SK-N-SH (cell line): ENCODE measurements around the gene ZFYVE19. TPM values are rescaled to one million over a fixed set of nuclear protein-coding genes. Genes with fewer than 3 reads are reported as not detected.
A peak's percentile ranks its signal among the peaks of the same experiment; 100 is the strongest.

Experiments
- CTCF ChIA-PET: fragments of 300-600, 350-600 bp; formaldehyde crosslinking; extraction: SDS; loops from one replicate; lab custom pipeline; 2021; lab: Yijun Ruan, JAX
- POLR2A ChIA-PET: fragments of 350-600 bp; sonication (Branson Sonifier 250); formaldehyde crosslinking; extraction: SDS; loops from one replicate; lab custom pipeline; 2020; ENCODE audit warnings: antibody characterized with exemption, inconsistent platforms; lab: Yijun Ruan, JAX
- DNase-seq: peaks from one replicate; pipeline ENCODE4 v3.0.0; 2012
- H2AFZ ChIP-seq: fragments of 200-600 bp; sonication (generic); 2 replicates; pipeline ENCODE4 v1.8.1; 2016; ENCODE audit warnings: antibody characterized with exemption, mild to moderate bottlenecking, low read depth
- H3F3A ChIP-seq: fragments of 200-600 bp; sonication (generic); replicated peaks from 2 replicates; pipeline ENCODE3; 2016; ENCODE audit warnings: antibody characterized with exemption, mild to moderate bottlenecking; ENCODE audit not compliant: insufficient read depth
- H3K27ac ChIP-seq, 2 experiments: fragments of 200-500 bp in 1 of 2; fragments of 200-600 bp in 1 of 2; sonication (Bioruptor generic) in 1 of 2; sonication (generic), shearing (Covaris generic) in 1 of 2; 2 replicates each; pipeline versions ENCODE4 v1.5.1 to v1.6.1; 2014 to 2016; ENCODE audit warnings: low read depth in 2 of 2, inconsistent platforms in 1 of 2, low read length in 1 of 2, mild to moderate bottlenecking in 1 of 2, mixed read lengths in 1 of 2
- H3K27me3 ChIP-seq: fragments of 200-600 bp; sonication (generic), shearing (Covaris generic); 2 replicates; pipeline ENCODE4 v1.6.1; 2016; ENCODE audit warnings: mixed run types; ENCODE audit not compliant: insufficient read depth
- H3K36me3 ChIP-seq, 2 experiments: fragments of 200-500 bp in 1 of 2; fragments of 200-600 bp in 1 of 2; sonication (Bioruptor generic) in 1 of 2; sonication (generic) in 1 of 2; replicated peaks in 1 of 2; 2 replicates each; pipeline versions ENCODE3 to v1.5.1; 2014 to 2016; ENCODE audit warnings: low read length in 1 of 2, mild to moderate bottlenecking in 1 of 2; ENCODE audit not compliant: insufficient read depth in 2 of 2, control insufficient read depth in 1 of 2
- H3K4me1 ChIP-seq, 2 experiments: fragments of 200-500 bp in 1 of 2; fragments of 200-600 bp in 1 of 2; sonication (Bioruptor generic) in 1 of 2; sonication (generic), shearing (Covaris generic) in 1 of 2; 2 replicates each; pipeline versions ENCODE4 v1.5.1 to v1.6.1; 2014 to 2016; ENCODE audit warnings: low read depth in 1 of 2, low read length in 1 of 2, mixed run types in 1 of 2; ENCODE audit not compliant: insufficient read depth in 2 of 2, control insufficient read depth in 1 of 2
- H3K4me2 ChIP-seq: fragments of 200-600 bp; sonication (generic), shearing (Covaris generic); 2 replicates; pipeline ENCODE4 v1.6.1; 2017; ENCODE audit warnings: mixed run types
- H3K4me3 ChIP-seq, 2 experiments: fragments of 200-500 bp in 1 of 2; fragments of 200-600 bp in 1 of 2; sonication (Bioruptor generic) in 1 of 2; sonication (generic), shearing (Covaris generic) in 1 of 2; 2 replicates each; pipeline versions ENCODE4 v1.5.1 to v1.8.1; 2014 to 2016; ENCODE audit warnings: low read depth in 2 of 2, inconsistent platforms in 1 of 2, low read length in 1 of 2, mild to moderate bottlenecking in 1 of 2, mixed read lengths in 1 of 2, moderate library complexity in 1 of 2
- H3K79me2 ChIP-seq: fragments of 200-600 bp; sonication (generic); 2 replicates; pipeline ENCODE4 v1.8.1; 2017; ENCODE audit warnings: mild to moderate bottlenecking; ENCODE audit not compliant: insufficient read depth
- H3K9ac ChIP-seq: fragments of 200-600 bp; sonication (generic); 2 replicates; pipeline ENCODE4 v1.6.1; 2017; ENCODE audit warnings: mixed run types
- H3K9me2 ChIP-seq: fragments of 200-600 bp; sonication (generic); 2 replicates; pipeline ENCODE4 v1.6.1; 2017; ENCODE audit warnings: mixed run types
- H3K9me3 ChIP-seq: fragments of 200-600 bp; sonication (generic); 2 replicates; pipeline ENCODE4 v1.6.1; 2017; ENCODE audit warnings: mixed run types, mild to moderate bottlenecking, moderate library complexity
- H4K20me1 ChIP-seq: fragments of 200-600 bp; sonication (generic); 2 replicates; pipeline ENCODE4 v1.6.1; 2017; ENCODE audit warnings: mild to moderate bottlenecking, mixed run types; ENCODE audit not compliant: insufficient read depth
- CHD2 ChIP-seq: fragments of 150-350 bp; IDR thresholded peaks from 2 replicates; pipeline ENCODE4 v1.6.1; 2018; ENCODE audit warnings: low read length; ENCODE audit not compliant: partially characterized antibody
- ELF1 ChIP-seq: IDR thresholded peaks from 2 replicates; pipeline ENCODE4 v1.4.0; 2012
- EP300 ChIP-seq, 2 experiments: IDR thresholded peaks; 2 replicates each; pipeline versions ENCODE4 v1.4.0 to v1.6.1; 2012; ENCODE audit warnings: borderline replicate concordance in 1 of 2, low read depth in 1 of 2, low read length in 1 of 2
- EZH2phosphoT487 ChIP-seq: fragments of 200-600 bp; sonication (generic); IDR thresholded peaks from 2 replicates; pipeline ENCODE4 v1.6.1; 2017; ENCODE audit warnings: low read depth, mixed run types, mild to moderate bottlenecking, antibody characterized with exemption, moderate library complexity, borderline replicate concordance
- FOSL2 ChIP-seq: IDR thresholded peaks from 2 replicates; pipeline ENCODE4 v1.4.0; 2012; ENCODE audit warnings: low read depth, mild to moderate bottlenecking, moderate library complexity, borderline replicate concordance
- FOXJ3 ChIP-seq: sonication (generic); formaldehyde crosslinking; IDR thresholded peaks from 2 replicates; pipeline ENCODE4 v1.5.1; 2020; ENCODE audit warnings: mild to moderate bottlenecking, missing genetic modification reagents
- FOXM1 ChIP-seq: IDR thresholded peaks from 2 replicates; pipeline ENCODE4 v1.4.0; 2012; ENCODE audit warnings: low read depth, mild to moderate bottlenecking
- GABPA ChIP-seq: IDR thresholded peaks from 2 replicates; pipeline ENCODE4 v1.4.0; 2012; ENCODE audit warnings: low read depth, mild to moderate bottlenecking
- GATA2 ChIP-seq: sonication (generic); formaldehyde crosslinking; IDR thresholded peaks from 2 replicates; pipeline ENCODE4 v1.5.0; 2020; ENCODE audit warnings: mild to moderate bottlenecking, missing genetic modification reagents
- JUND ChIP-seq: IDR thresholded peaks from 2 replicates; pipeline ENCODE4 v1.4.0; 2012
- MEF2A ChIP-seq: IDR thresholded peaks from 2 replicates; pipeline ENCODE4 v1.4.0; 2012; ENCODE audit warnings: low read depth, borderline replicate concordance
- NRF1 ChIP-seq: IDR thresholded peaks from 2 replicates; pipeline ENCODE4 v1.6.1; 2012; ENCODE audit warnings: low read depth, mild to moderate bottlenecking, low read length
- RAD21 ChIP-seq: IDR thresholded peaks from 2 replicates; pipeline ENCODE4 v1.6.1; 2012; ENCODE audit warnings: mild to moderate bottlenecking, low read length
- RFX5 ChIP-seq: IDR thresholded peaks from 2 replicates; pipeline ENCODE4 v1.6.1; 2012; ENCODE audit warnings: mild to moderate bottlenecking, improper control_type of control experiment, low read length
- RXRA ChIP-seq: IDR thresholded peaks from 2 replicates; pipeline ENCODE4 v1.4.0; 2012; ENCODE audit warnings: low read depth, mild to moderate bottlenecking, borderline replicate concordance
- SMC3 ChIP-seq: IDR thresholded peaks from 2 replicates; pipeline ENCODE4 v1.6.1; 2012; ENCODE audit warnings: low read depth, low read length, improper control_type of control experiment
- TAF1 ChIP-seq: IDR thresholded peaks from 2 replicates; pipeline ENCODE4 v1.6.1; 2012; ENCODE audit warnings: low read depth, mild to moderate bottlenecking, low read length, moderate library complexity, borderline replicate concordance
- TCF12 ChIP-seq: IDR thresholded peaks from 2 replicates; pipeline ENCODE4 v1.4.0; 2012
- TEAD4 ChIP-seq: IDR thresholded peaks from 2 replicates; pipeline ENCODE4 v1.4.0; 2012; ENCODE audit warnings: mild to moderate bottlenecking, borderline replicate concordance; ENCODE audit not compliant: insufficient read depth
- YY1 ChIP-seq: IDR thresholded peaks from 2 replicates; pipeline ENCODE4 v1.4.0; 2012; ENCODE audit warnings: low read depth, mild to moderate bottlenecking
- WGBS: methylation state at CpG from one replicate; pipeline ENCODE4 v1.1.6; 2017; ENCODE audit warnings: low lambda C conversion rate; 5-methylcytosine and 5-hydroxymethylcytosine counted together
- polyA plus RNA-seq, 3 experiments: library from polyadenylated mRNA; depleted of rRNA; stranded (reverse); fragments of >200 nt; gene quantifications; 2 replicates each; pipeline ENCODE4 v1.2.3, GENCODE V29; 2012
- TF ChIP-seq, protein P1 (sequence below): IDR thresholded peaks from 2 replicates; pipeline ENCODE4 v1.4.0; 2012; ENCODE audit warnings: low read depth
- TF ChIP-seq, protein P2 (sequence below): IDR thresholded peaks from 2 replicates; pipeline ENCODE4 v1.4.0; 2012; ENCODE audit warnings: low read depth, borderline replicate concordance
- TF ChIP-seq, protein P3 (sequence below): IDR thresholded peaks from 2 replicates; pipeline ENCODE4 v1.6.1; 2012; ENCODE audit warnings: mild to moderate bottlenecking, low read depth, low read length, moderate library complexity
- TF ChIP-seq, protein P4 (sequence below): fragments of 200-600 bp; sonication (generic); IDR thresholded peaks from 2 replicates; pipeline ENCODE4 v1.6.1; 2017; ENCODE audit warnings: antibody characterized with exemption, mild to moderate bottlenecking, moderate library complexity
- TF ChIP-seq, protein P5 (sequence below): IDR thresholded peaks from 2 replicates; pipeline ENCODE4; 2012

Gene ZFYVE19
- polyA plus RNA-seq, 1 of the 3 experiments (the other 2 are of a cell fraction) = 35.5 TPM

DNA sequence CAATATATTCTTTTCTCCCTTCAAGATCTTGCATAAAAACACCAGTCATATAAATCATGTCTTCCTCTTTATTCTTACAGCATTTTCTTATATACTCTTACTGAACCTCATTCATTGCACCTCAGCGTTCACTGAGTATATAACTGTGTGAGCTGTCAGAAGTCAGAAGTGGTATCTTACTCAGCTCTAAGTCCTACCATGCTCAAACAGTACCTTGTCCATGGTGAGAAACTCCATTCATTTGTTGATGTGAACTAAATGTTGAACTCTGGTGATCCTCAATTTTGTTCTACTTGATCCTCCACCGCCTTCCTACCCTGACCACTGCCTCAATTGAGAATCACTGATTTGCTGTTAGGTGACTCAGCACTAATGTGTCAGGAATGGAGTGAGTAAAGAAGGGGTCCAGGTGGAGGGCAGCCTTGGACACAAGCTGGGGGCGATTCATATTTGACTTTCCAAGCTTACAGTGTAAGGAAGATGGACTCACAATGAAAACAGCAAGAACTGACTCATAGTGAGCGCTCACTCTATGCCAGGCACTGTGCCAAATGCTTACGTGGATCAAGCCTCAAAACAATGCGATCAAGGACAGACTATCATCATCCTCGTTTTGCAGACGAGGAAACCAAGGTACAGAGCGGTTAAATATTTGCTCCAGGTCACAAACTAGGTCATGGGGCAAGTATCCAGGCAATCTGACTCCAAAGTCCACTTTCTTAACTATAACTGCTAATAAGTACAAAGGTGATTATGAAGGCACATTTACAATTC lies 13.5 kb upstream of the ZFYVE19 start:
- WGBS = 34% methylated on average over 9 of the region's 9 CpGs
- Histone ChIP-seq H3K27ac (peak overlapping the region in 1 of 2 experiments; percentile 86; a peak in 3 of 4 replicates), H3K9me3 (no peaks in the 10 kb centered on the region), H3K36me3 (peaks cover 0 to 5% of the 10 kb centered on the region in 2 experiments), H3K9me2 (no peaks in the 10 kb centered on the region), H4K20me1 (no peaks in the 10 kb centered on the region), H3K4me3 (no peak overlapping the region), H3K9ac (peak overlapping the region; percentile 16; the same call in 1 of the 2 replicates), H3K27me3 (no peaks in the 10 kb centered on the region), H3K4me2 (peak overlapping the region; percentile 63; the same call in 1 of the 2 replicates), H2AFZ (no peak overlapping the region; the same call in 1 of the 2 replicates), H3K4me1 (peaks cover 0 to 4% of the 10 kb centered on the region in 2 experiments; a peak in 1 of 4 replicates), H3K79me2 (peaks cover 73% of the 10 kb centered on the region), H3F3A (peaks cover 15% of the 10 kb centered on the region)
- DNase-seq = no peak
- ChIA-PET CTCF (interaction anchor here (2.4 to 31.8 kb wide), 3 partner anchors 11 to 64 kb away, joined by 8 to 555 read pairs (median 24); partner anchors contain the start of gene RMDN3), POLR2A (no interaction called here)
- no peak for TF ChIP-seq RAD21
- no peak for TF ChIP-seq ELF1
- TF ChIP-seq, protein P1, sequence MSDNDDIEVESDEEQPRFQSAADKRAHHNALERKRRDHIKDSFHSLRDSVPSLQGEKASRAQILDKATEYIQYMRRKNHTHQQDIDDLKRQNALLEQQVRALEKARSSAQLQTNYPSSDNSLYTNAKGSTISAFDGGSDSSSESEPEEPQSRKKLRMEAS = peak; percentile 36; the same call in 1 of the 2 replicates
- peak; percentile 78; the same call in 1 of the 2 replicates for TF ChIP-seq FOSL2
- TF ChIP-seq MEF2A = no peak
- no peak for TF ChIP-seq TEAD4
- no peak for TF ChIP-seq EP300 (IDR thresholded peaks at IDR 0.05; ENCODE audit: borderline replicate concordance in 1 of 2, low read depth in 1 of 2, low read length in 1 of 2)
- no peak for TF ChIP-seq YY1
- TF ChIP-seq, protein P2, sequence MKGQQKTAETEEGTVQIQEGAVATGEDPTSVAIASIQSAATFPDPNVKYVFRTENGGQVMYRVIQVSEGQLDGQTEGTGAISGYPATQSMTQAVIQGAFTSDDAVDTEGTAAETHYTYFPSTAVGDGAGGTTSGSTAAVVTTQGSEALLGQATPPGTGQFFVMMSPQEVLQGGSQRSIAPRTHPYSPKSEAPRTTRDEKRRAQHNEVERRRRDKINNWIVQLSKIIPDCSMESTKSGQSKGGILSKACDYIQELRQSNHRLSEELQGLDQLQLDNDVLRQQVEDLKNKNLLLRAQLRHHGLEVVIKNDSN = no peak
- TF ChIP-seq CHD2 = no peak
- no peak for TF ChIP-seq GATA2 (CRISPR knock-in tag)
- TF ChIP-seq, protein P3, sequence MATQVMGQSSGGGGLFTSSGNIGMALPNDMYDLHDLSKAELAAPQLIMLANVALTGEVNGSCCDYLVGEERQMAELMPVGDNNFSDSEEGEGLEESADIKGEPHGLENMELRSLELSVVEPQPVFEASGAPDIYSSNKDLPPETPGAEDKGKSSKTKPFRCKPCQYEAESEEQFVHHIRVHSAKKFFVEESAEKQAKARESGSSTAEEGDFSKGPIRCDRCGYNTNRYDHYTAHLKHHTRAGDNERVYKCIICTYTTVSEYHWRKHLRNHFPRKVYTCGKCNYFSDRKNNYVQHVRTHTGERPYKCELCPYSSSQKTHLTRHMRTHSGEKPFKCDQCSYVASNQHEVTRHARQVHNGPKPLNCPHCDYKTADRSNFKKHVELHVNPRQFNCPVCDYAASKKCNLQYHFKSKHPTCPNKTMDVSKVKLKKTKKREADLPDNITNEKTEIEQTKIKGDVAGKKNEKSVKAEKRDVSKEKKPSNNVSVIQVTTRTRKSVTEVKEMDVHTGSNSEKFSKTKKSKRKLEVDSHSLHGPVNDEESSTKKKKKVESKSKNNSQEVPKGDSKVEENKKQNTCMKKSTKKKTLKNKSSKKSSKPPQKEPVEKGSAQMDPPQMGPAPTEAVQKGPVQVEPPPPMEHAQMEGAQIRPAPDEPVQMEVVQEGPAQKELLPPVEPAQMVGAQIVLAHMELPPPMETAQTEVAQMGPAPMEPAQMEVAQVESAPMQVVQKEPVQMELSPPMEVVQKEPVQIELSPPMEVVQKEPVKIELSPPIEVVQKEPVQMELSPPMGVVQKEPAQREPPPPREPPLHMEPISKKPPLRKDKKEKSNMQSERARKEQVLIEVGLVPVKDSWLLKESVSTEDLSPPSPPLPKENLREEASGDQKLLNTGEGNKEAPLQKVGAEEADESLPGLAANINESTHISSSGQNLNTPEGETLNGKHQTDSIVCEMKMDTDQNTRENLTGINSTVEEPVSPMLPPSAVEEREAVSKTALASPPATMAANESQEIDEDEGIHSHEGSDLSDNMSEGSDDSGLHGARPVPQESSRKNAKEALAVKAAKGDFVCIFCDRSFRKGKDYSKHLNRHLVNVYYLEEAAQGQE = no peak
- no peak for TF ChIP-seq FOXJ3
- TF ChIP-seq FOXM1 = no peak
- TF ChIP-seq, protein P4, sequence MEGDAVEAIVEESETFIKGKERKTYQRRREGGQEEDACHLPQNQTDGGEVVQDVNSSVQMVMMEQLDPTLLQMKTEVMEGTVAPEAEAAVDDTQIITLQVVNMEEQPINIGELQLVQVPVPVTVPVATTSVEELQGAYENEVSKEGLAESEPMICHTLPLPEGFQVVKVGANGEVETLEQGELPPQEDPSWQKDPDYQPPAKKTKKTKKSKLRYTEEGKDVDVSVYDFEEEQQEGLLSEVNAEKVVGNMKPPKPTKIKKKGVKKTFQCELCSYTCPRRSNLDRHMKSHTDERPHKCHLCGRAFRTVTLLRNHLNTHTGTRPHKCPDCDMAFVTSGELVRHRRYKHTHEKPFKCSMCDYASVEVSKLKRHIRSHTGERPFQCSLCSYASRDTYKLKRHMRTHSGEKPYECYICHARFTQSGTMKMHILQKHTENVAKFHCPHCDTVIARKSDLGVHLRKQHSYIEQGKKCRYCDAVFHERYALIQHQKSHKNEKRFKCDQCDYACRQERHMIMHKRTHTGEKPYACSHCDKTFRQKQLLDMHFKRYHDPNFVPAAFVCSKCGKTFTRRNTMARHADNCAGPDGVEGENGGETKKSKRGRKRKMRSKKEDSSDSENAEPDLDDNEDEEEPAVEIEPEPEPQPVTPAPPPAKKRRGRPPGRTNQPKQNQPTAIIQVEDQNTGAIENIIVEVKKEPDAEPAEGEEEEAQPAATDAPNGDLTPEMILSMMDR = no peak
- TF ChIP-seq TAF1 = no peak
- no peak for TF ChIP-seq SMC3
- no peak for TF ChIP-seq GABPA
- TF ChIP-seq EZH2phosphoT487 = no peak
- TF ChIP-seq TCF12 = peak; percentile 52
- TF ChIP-seq, protein P5, sequence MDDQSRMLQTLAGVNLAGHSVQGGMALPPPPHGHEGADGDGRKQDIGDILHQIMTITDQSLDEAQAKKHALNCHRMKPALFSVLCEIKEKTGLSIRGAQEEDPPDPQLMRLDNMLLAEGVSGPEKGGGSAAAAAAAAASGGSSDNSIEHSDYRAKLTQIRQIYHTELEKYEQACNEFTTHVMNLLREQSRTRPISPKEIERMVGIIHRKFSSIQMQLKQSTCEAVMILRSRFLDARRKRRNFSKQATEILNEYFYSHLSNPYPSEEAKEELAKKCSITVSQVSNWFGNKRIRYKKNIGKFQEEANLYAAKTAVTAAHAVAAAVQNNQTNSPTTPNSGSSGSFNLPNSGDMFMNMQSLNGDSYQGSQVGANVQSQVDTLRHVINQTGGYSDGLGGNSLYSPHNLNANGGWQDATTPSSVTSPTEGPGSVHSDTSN = 0 out of 2 replicates have a peak, but pooled peaks have one; percentile 25
- no peak for TF ChIP-seq RXRA
- TF ChIP-seq NRF1 = no peak
- 0 out of 2 replicates have a peak, but pooled peaks have one; percentile 44 for TF ChIP-seq JUND
- TF ChIP-seq RFX5 = no peak
